Measurements from ENCODE around the gene USP43. TPM values are rescaled to one million over a fixed set of nuclear protein-coding genes. Genes with fewer than 3 reads are reported as not detected.
"Not testable (repeated sequence)": the region's sequence is repeated elsewhere in the genome, so short reads cannot be mapped to it uniquely, and the experiment has no call there.

Gene USP43
- total RNA-seq, 1 donor from 2014 or later = 3.8 TPM

DNA sequence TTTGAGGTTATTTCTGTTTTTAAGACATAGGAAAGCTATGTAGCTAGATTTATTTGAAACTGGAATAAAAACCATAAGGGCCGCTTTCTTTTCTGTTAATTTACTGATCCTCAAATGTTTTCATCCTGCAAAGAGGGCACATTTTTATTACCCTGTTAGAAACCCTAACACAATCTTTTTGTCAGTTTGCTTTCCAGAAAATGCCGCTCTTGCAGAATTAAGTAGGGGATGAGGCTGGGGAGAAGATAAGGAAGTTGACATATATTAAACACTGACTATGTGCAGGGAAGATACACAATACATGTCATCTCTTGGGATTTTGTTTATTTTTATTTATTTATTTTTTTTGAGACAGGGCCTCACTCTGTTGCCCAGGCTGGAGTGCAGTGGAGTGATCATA is 15.7 kb downstream of the USP43 start:
- Mint-ChIP-seq H3K4me1 (ENCODE audit: unreplicated experiment) (peaks cover 30% of the 10 kb centered on the region), H3K27me3 (ENCODE audit: unreplicated experiment) (no peaks in the 10 kb centered on the region), H3K4me3 (ENCODE audit: unreplicated experiment) (no peak overlapping the region), H3K36me3 (ENCODE audit: unreplicated experiment) (peaks cover 13% of the 10 kb centered on the region), H3K27ac (ENCODE audit: unreplicated experiment) (no peak overlapping the region), H3K9me3 (ENCODE audit: unreplicated experiment) (peaks cover 8% of the 10 kb centered on the region)
- TF ChIP-seq, protein P1, sequence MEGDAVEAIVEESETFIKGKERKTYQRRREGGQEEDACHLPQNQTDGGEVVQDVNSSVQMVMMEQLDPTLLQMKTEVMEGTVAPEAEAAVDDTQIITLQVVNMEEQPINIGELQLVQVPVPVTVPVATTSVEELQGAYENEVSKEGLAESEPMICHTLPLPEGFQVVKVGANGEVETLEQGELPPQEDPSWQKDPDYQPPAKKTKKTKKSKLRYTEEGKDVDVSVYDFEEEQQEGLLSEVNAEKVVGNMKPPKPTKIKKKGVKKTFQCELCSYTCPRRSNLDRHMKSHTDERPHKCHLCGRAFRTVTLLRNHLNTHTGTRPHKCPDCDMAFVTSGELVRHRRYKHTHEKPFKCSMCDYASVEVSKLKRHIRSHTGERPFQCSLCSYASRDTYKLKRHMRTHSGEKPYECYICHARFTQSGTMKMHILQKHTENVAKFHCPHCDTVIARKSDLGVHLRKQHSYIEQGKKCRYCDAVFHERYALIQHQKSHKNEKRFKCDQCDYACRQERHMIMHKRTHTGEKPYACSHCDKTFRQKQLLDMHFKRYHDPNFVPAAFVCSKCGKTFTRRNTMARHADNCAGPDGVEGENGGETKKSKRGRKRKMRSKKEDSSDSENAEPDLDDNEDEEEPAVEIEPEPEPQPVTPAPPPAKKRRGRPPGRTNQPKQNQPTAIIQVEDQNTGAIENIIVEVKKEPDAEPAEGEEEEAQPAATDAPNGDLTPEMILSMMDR (IDR thresholded peaks at IDR 0.05) = no peak
- DNase-seq (ENCODE audit: extremely low spot score, unreplicated experiment) = no peak

GRCh38 chr17:9663511-9663910 is 18.2 kb downstream of the USP43 start:
- H3K27me3 Mint-ChIP-seq (ENCODE audit: unreplicated experiment); H3K27ac Mint-ChIP-seq (ENCODE audit: unreplicated experiment); DNase-seq (ENCODE audit: extremely low spot score, unreplicated experiment); H3K9me3 Mint-ChIP-seq (ENCODE audit: unreplicated experiment); H3K4me3 Mint-ChIP-seq (ENCODE audit: unreplicated experiment): not testable (repeated sequence)
- Mint-ChIP-seq H3K36me3 (ENCODE audit: unreplicated experiment) (peaks cover 14% of the 10 kb centered on the region), H3K4me1 (ENCODE audit: unreplicated experiment) (peaks cover 22% of the 10 kb centered on the region)

DNA sequence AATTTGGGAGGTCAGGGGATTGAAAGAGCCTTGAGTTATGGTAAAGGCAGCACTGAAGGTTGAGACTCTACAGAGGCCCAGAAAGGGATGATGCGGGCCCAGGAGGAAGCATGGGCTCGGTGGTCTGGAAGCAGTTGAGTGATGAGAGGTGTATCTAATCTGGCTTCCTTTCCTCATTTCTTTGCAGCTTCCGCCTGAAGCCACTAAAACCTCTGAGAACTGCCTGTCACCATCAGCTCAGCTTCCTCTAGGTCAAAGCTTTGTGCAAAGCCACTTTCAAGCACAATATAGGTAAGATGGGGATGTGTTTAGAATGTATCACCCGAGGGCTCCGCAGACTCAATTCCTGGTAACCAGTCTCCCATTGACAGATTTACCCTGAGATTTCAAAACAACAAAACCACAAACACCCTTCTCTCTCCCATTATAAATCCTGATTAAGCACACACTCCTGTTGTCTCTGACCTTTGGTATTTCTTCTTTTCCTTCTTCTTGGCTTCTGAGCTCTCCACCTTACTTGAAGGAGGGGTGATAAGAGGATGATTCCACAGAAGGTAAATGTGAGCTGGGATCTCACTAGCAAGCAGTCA is 21.2 kb downstream of the USP43 start:
- H3K4me1 Mint-ChIP-seq (ENCODE audit: unreplicated experiment) = peaks cover 5% of the 10 kb centered on the region
- H3K36me3 Mint-ChIP-seq (ENCODE audit: unreplicated experiment) = peaks cover 14% of the 10 kb centered on the region
- H3K27me3 Mint-ChIP-seq (ENCODE audit: unreplicated experiment) = no peaks in the 10 kb centered on the region
- TF ChIP-seq, protein P1 (IDR thresholded peaks at IDR 0.05) = no peak
- peaks cover 5% of the 10 kb centered on the region for H3K9me3 Mint-ChIP-seq (ENCODE audit: unreplicated experiment)
- H3K27ac Mint-ChIP-seq (ENCODE audit: unreplicated experiment) = no peak overlapping the region
- no peak overlapping the region for H3K4me3 Mint-ChIP-seq (ENCODE audit: unreplicated experiment)
- no peak for DNase-seq (ENCODE audit: extremely low spot score, unreplicated experiment)

DNA sequence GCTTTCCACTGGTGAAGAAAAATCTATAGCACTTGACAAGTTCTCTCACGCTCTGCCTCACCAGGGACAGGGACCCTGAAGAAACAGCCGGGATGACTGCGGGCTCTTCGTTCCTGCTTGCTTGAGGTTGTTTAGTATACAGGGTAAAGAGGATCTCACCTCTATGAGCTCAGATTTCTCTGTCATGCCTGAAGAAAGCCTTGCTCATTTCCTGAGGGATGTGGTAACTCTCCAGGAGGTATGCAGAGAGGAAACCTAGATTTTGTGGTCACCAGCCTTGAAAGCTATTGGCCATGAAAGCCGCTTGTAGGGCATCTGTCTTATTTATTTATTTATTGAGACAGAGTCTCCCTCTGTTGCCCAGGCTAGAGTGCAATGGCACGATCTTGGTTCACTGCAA is 23.2 kb downstream of the USP43 start:
- DNase-seq (ENCODE audit: extremely low spot score, unreplicated experiment) = no peak
- Mint-ChIP-seq H3K4me1 (ENCODE audit: unreplicated experiment) (peaks cover 5% of the 10 kb centered on the region), H3K36me3 (ENCODE audit: unreplicated experiment) (peaks cover 14% of the 10 kb centered on the region), H3K4me3 (ENCODE audit: unreplicated experiment) (no peak overlapping the region), H3K27me3 (ENCODE audit: unreplicated experiment) (no peaks in the 10 kb centered on the region), H3K27ac (ENCODE audit: unreplicated experiment) (no peak overlapping the region), H3K9me3 (ENCODE audit: unreplicated experiment) (peaks cover 5% of the 10 kb centered on the region)
- TF ChIP-seq, protein P1 (IDR thresholded peaks at IDR 0.05) = no peak

- Mint-ChIP-seq H3K9me3 (ENCODE audit: unreplicated experiment) (peaks cover 5% of the 10 kb centered on the region), H3K4me3 (ENCODE audit: unreplicated experiment) (no peak overlapping the region), H3K27me3 (ENCODE audit: unreplicated experiment) (no peaks in the 10 kb centered on the region), H3K27ac (ENCODE audit: unreplicated experiment) (no peak overlapping the region), H3K4me1 (ENCODE audit: unreplicated experiment) (peaks cover 5% of the 10 kb centered on the region), H3K36me3 (ENCODE audit: unreplicated experiment) (peaks cover 11% of the 10 kb centered on the region)
- TF ChIP-seq, protein P1 (IDR thresholded peaks at IDR 0.05) = no peak
- no peak for DNase-seq (ENCODE audit: extremely low spot score, unreplicated experiment)
Measured at GRCh38 chr17:9669551-9670008, 24.3 kb downstream of the USP43 start.

Data from osteocyte (in vitro differentiated cells).